Measurements from ENCODE around the gene PDLIM5.

PDLIM5 gene

GRCh38 chr4:94540476-94540875, 88.7 kb downstream of the PDLIM5 start:
- no peak for TF ChIP-seq CTCF (IDR thresholded peaks at IDR 0.05)
- no peaks in the 10 kb centered on the region for H3K36me3 ChIP-seq (ENCODE audit: control insufficient read depth, insufficient read depth, low read length)
- no peaks in the 10 kb centered on the region for H3K27me3 ChIP-seq (ENCODE audit: control insufficient read depth, insufficient read depth, low read length)
- no peak overlapping the region for H3K4me3 ChIP-seq (ENCODE audit: low read depth, low read length)
- H2AFZ ChIP-seq, result no peak overlapping the region
- H3K4me2 ChIP-seq (ENCODE audit: low read length), result no peak overlapping the region
- H3K9me3 ChIP-seq (ENCODE audit: control insufficient read depth, low read length), result no peaks in the 10 kb centered on the region
- H3K9ac ChIP-seq, result no peak overlapping the region
- H3K4me1 ChIP-seq, result no peaks in the 10 kb centered on the region
- H3K27ac ChIP-seq, result no peak overlapping the region
- H3K79me2 ChIP-seq, result no peaks in the 10 kb centered on the region

GRCh38 chr4:94544811-94545210, 93.1 kb downstream of the PDLIM5 start:
- Histone ChIP-seq H2AFZ (no peak overlapping the region), H3K9ac (no peak overlapping the region), H3K27ac (no peak overlapping the region), H3K4me1 (no peaks in the 10 kb centered on the region), H3K36me3 (ENCODE audit: control insufficient read depth, insufficient read depth, low read length) (no peaks in the 10 kb centered on the region), H3K4me3 (ENCODE audit: low read depth, low read length) (no peak overlapping the region), H3K79me2 (no peaks in the 10 kb centered on the region), H3K9me3 (ENCODE audit: control insufficient read depth, low read length) (no peaks in the 10 kb centered on the region), H3K27me3 (ENCODE audit: control insufficient read depth, insufficient read depth, low read length) (no peaks in the 10 kb centered on the region), H3K4me2 (ENCODE audit: low read length) (no peak overlapping the region)
- TF ChIP-seq CTCF (IDR thresholded peaks at IDR 0.05), result no peak

- H3K4me3 ChIP-seq (ENCODE audit: low read depth, low read length), result no peak overlapping the region
- no peak overlapping the region for H3K27ac ChIP-seq
- no peaks in the 10 kb centered on the region for H3K79me2 ChIP-seq
- no peaks in the 10 kb centered on the region for H3K9me3 ChIP-seq (ENCODE audit: control insufficient read depth, low read length)
- no peak overlapping the region for H3K9ac ChIP-seq
- H2AFZ ChIP-seq, result no peak overlapping the region
- TF ChIP-seq CTCF (IDR thresholded peaks at IDR 0.05), result no peak
- no peaks in the 10 kb centered on the region for H3K4me1 ChIP-seq
- H3K4me2 ChIP-seq (ENCODE audit: low read length), result no peak overlapping the region
- H3K36me3 ChIP-seq (ENCODE audit: control insufficient read depth, insufficient read depth, low read length), result no peaks in the 10 kb centered on the region
- H3K27me3 ChIP-seq (ENCODE audit: control insufficient read depth, insufficient read depth, low read length), result no peaks in the 10 kb centered on the region
Observed at GRCh38 chr4:94545296-94545695, 93.6 kb downstream of the PDLIM5 start.

GRCh38 chr4:94546949-94547348, 95.2 kb downstream of the PDLIM5 start:
- no peak overlapping the region for H3K4me2 ChIP-seq (ENCODE audit: low read length)
- H3K79me2 ChIP-seq, result no peaks in the 10 kb centered on the region
- no peak overlapping the region for H3K27ac ChIP-seq
- H3K4me3 ChIP-seq (ENCODE audit: low read depth, low read length), result no peak overlapping the region
- no peak overlapping the region for H2AFZ ChIP-seq
- no peaks in the 10 kb centered on the region for H3K4me1 ChIP-seq
- H3K27me3 ChIP-seq (ENCODE audit: control insufficient read depth, insufficient read depth, low read length), result no peaks in the 10 kb centered on the region
- no peaks in the 10 kb centered on the region for H3K36me3 ChIP-seq (ENCODE audit: control insufficient read depth, insufficient read depth, low read length)
- H3K9ac ChIP-seq, result no peak overlapping the region
- no peak for TF ChIP-seq CTCF (IDR thresholded peaks at IDR 0.05)
- H3K9me3 ChIP-seq (ENCODE audit: control insufficient read depth, low read length), result no peaks in the 10 kb centered on the region

- no peak overlapping the region for H2AFZ ChIP-seq
- no peak for TF ChIP-seq CTCF (IDR thresholded peaks at IDR 0.05)
- no peak overlapping the region for H3K9ac ChIP-seq
- no peak overlapping the region for H3K27ac ChIP-seq
- no peak overlapping the region for H3K4me3 ChIP-seq (ENCODE audit: low read depth, low read length)
- no peaks in the 10 kb centered on the region for H3K9me3 ChIP-seq (ENCODE audit: control insufficient read depth, low read length)
- H3K4me1 ChIP-seq, result no peaks in the 10 kb centered on the region
- H3K36me3 ChIP-seq (ENCODE audit: control insufficient read depth, insufficient read depth, low read length), result no peaks in the 10 kb centered on the region
- no peak overlapping the region for H3K4me2 ChIP-seq (ENCODE audit: low read length)
- H3K27me3 ChIP-seq (ENCODE audit: control insufficient read depth, insufficient read depth, low read length), result no peaks in the 10 kb centered on the region
- no peaks in the 10 kb centered on the region for H3K79me2 ChIP-seq
Observed at GRCh38 chr4:94548571-94548970, 96.8 kb downstream of the PDLIM5 start.

Data from parathyroid adenoma (tissue), 2 donors.